Prostate gland (tissue), 2 donors: Measurements from ENCODE around the gene PWP1. TPM values are rescaled to one million over a fixed set of nuclear protein-coding genes. Genes with fewer than 3 reads are reported as not detected.

ENCODE experiments used
- DNase-seq: peaks from one replicate; pipeline ENCODE4 v3.0.0-alpha.2; 2019; ENCODE audit warnings: low spot score
- H3K27ac ChIP-seq, 2 donors: fragments of 200-600 bp; sonication (generic); 2 replicates each; pipeline ENCODE4 v1.5.1; 2017 to 2019
- H3K27me3 ChIP-seq: fragments of 200-600 bp; sonication (generic); replicated peaks from 2 replicates; pipeline ENCODE4 v1.5.1; 2019; ENCODE audit not compliant: insufficient read depth
- H3K36me3 ChIP-seq, 2 donors: fragments of 200-600 bp; sonication (generic); 1 replicate in 1 of 2; 2 replicates in 1 of 2; pipeline versions ENCODE4 v1.5.1 to v1.8.1; 2017 to 2019
- H3K4me1 ChIP-seq: fragments of 200-600 bp; sonication (generic); replicated peaks from 2 replicates; pipeline ENCODE4 v1.5.1; 2019
- H3K4me3 ChIP-seq, 2 donors: fragments of 200-600 bp; sonication (generic); 2 replicates each; pipeline ENCODE4 v1.5.1; 2017 to 2019
- H3K9me3 ChIP-seq: fragments of 200-600 bp; sonication (generic); 2 replicates; pipeline ENCODE4 v1.5.1; 2017
- POLR2A ChIP-seq: fragments of 450-650 bp; IDR thresholded peaks from one replicate; pipeline ENCODE4 v1.6.1; 2016; ENCODE audit warnings: antibody characterized with exemption, mild to moderate bottlenecking
- POLR2AphosphoS5 ChIP-seq: sonication (generic); formaldehyde crosslinking; IDR thresholded peaks from one replicate; pipeline ENCODE4 v1.6.1; 2017; ENCODE audit warnings: antibody characterized with exemption
- WGBS: methylation state at CpG from one replicate; pipeline ENCODE4 v1.1.5; 2018; 5-methylcytosine and 5-hydroxymethylcytosine counted together
- intact Hi-C: fragments of 100-400 bp; cut with DNase I; formaldehyde crosslinking; loops from one replicate; pipeline ENCODE4 v1.14.2; 2022
- total RNA-seq, 2 donors: library from RNA; depleted of rRNA; stranded (reverse); fragments of >200 nt; gene quantifications; one replicate each; pipeline ENCODE4 v1.1.0, GENCODE V29; 2016
- TF ChIP-seq, protein P1 (sequence below), 4 experiments: fragments of 200-600 bp in 2 of 4; fragments of 450-650 bp in 2 of 4; sonication (generic) in 2 of 4; IDR thresholded peaks; 1 replicate in 3 of 4; 2 replicates in 1 of 4; pipeline ENCODE4 v1.5.1; 2016 to 2019; ENCODE audit warnings: antibody characterized with exemption in 4 of 4, mild to moderate bottlenecking in 2 of 4, moderate library complexity in 2 of 4

PWP1 gene
- total RNA-seq, 2 donors from 2014 or later, result 49.1 to 55.2 TPM

DNA sequence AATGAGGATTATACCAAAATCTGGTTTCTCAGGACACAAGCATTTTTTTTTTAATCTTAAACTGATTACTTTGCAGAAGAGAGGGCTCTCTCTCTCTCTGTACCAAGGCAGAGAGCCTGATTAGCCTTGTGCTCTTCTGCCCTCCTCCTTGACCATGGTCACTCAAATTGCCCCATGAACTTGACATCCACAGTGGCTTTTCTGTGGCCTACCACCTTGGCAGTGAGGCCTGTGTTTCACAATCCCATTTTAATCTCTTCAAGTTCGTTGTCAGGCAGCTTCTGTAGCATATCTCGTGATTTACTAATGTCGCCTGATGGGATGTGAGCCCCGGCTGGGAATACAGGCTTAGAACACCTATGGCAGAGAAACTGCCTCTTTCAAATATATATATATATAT, 30.7 kb upstream of the PWP1 start:
- H3K4me3 ChIP-seq, result no peak overlapping the region
- intact Hi-C loops, result no loop called here
- no peaks in the 10 kb centered on the region for H3K9me3 ChIP-seq
- no peaks in the 10 kb centered on the region for H3K27me3 ChIP-seq
- no peaks in the 10 kb centered on the region for H3K36me3 ChIP-seq
- TF ChIP-seq, protein P1, sequence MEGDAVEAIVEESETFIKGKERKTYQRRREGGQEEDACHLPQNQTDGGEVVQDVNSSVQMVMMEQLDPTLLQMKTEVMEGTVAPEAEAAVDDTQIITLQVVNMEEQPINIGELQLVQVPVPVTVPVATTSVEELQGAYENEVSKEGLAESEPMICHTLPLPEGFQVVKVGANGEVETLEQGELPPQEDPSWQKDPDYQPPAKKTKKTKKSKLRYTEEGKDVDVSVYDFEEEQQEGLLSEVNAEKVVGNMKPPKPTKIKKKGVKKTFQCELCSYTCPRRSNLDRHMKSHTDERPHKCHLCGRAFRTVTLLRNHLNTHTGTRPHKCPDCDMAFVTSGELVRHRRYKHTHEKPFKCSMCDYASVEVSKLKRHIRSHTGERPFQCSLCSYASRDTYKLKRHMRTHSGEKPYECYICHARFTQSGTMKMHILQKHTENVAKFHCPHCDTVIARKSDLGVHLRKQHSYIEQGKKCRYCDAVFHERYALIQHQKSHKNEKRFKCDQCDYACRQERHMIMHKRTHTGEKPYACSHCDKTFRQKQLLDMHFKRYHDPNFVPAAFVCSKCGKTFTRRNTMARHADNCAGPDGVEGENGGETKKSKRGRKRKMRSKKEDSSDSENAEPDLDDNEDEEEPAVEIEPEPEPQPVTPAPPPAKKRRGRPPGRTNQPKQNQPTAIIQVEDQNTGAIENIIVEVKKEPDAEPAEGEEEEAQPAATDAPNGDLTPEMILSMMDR (IDR thresholded peaks at IDR 0.05), result no peak
- TF ChIP-seq POLR2A (no peak), POLR2AphosphoS5 (no peak)
- WGBS, result 86% methylated on average over 4 of the region's 4 CpGs
- H3K27ac ChIP-seq, result no peak overlapping the region
- H3K4me1 ChIP-seq, result no peaks in the 10 kb centered on the region
- no peak for DNase-seq

GRCh38 chr12:107655281-107656065, 30.1 kb upstream of the PWP1 start:
- no peaks in the 10 kb centered on the region for H3K9me3 ChIP-seq
- intact Hi-C loops, result no loop called here
- TF ChIP-seq POLR2AphosphoS5, result no peak
- no peak for TF ChIP-seq POLR2A
- TF ChIP-seq, protein P1 (IDR thresholded peaks at IDR 0.05), result no peak
- no peaks in the 10 kb centered on the region for H3K4me1 ChIP-seq
- DNase-seq, result no peak
- H3K27ac ChIP-seq, result no peak overlapping the region
- no peaks in the 10 kb centered on the region for H3K36me3 ChIP-seq
- no peaks in the 10 kb centered on the region for H3K27me3 ChIP-seq
- 84% methylated on average over 9 of the region's 9 CpGs for WGBS
- no peak overlapping the region for H3K4me3 ChIP-seq

GRCh38 chr12:107656302-107656701, 29.3 kb upstream of the PWP1 start:
- no peak for TF ChIP-seq POLR2A
- TF ChIP-seq, protein P1 (IDR thresholded peaks at IDR 0.05), result no peak
- no peak for TF ChIP-seq POLR2AphosphoS5
- Histone ChIP-seq H3K27ac (no peak overlapping the region), H3K9me3 (no peaks in the 10 kb centered on the region), H3K36me3 (no peaks in the 10 kb centered on the region), H3K4me1 (no peaks in the 10 kb centered on the region), H3K4me3 (no peak overlapping the region), H3K27me3 (no peaks in the 10 kb centered on the region)
- no peak for DNase-seq
- intact Hi-C loops, result no loop called here

DNA sequence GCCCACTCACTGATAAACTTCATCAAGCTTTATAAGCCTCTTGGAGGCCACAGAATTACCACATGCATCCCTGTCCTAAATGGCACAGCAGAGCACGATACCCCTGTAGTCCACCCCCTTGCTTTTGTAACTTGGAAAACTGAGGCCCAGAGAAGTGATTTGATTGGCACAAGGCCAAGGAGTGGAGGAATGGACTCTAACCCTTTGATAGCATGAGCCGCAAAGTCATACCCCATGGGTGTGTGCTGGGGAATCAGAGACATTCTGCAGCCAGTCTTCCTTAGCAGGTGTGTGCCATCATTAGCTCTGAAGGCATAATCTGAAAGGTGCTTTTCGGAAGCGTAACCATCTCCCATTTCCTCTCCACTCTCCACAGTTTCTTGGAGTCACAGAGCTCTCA, 28.5 kb upstream of the PWP1 start:
- 94% methylated on average over 4 of the region's 4 CpGs for WGBS
- TF ChIP-seq, protein P1 (IDR thresholded peaks at IDR 0.05), result no peak
- no peak for TF ChIP-seq POLR2A
- no peak for TF ChIP-seq POLR2AphosphoS5
- Histone ChIP-seq H3K27ac (no peak overlapping the region), H3K4me3 (no peak overlapping the region), H3K4me1 (no peaks in the 10 kb centered on the region), H3K36me3 (no peaks in the 10 kb centered on the region), H3K9me3 (no peaks in the 10 kb centered on the region), H3K27me3 (no peaks in the 10 kb centered on the region)
- no peak for DNase-seq
- intact Hi-C loops, result no loop called here

DNA sequence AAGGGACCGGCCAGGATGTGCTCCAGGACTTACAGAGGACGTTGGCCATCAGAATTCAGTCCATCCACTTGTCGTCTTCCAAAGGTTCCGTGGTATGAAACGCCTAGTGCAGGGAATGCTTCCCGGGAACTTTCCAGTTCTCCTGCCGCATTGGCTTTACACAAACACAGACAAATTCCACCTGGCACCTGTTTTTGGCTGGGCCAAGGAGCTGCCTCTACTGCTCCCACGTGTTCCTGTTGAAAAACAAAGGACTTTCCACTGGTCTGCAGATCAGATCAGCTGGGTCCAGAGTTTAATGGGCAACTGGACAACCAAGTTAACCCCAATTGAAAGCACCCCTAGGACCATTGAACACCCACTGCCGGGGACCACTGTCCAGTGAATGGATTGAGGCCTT, 28.0 kb upstream of the PWP1 start:
- intact Hi-C loops, result no loop called here
- Histone ChIP-seq H3K9me3 (no peaks in the 10 kb centered on the region), H3K4me1 (no peaks in the 10 kb centered on the region), H3K4me3 (no peak overlapping the region), H3K27me3 (no peaks in the 10 kb centered on the region), H3K27ac (no peak overlapping the region), H3K36me3 (no peaks in the 10 kb centered on the region)
- 92% methylated on average over 9 of the region's 9 CpGs for WGBS
- DNase-seq, result no peak
- TF ChIP-seq, protein P1 (IDR thresholded peaks at IDR 0.05), result no peak
- TF ChIP-seq POLR2AphosphoS5, result no peak
- TF ChIP-seq POLR2A, result no peak
